Keratinocyte (primary cell): ENCODE data around the gene ASIC2. TPM values are rescaled to one million over a fixed set of nuclear protein-coding genes. Genes with fewer than 3 reads are reported as not detected.

Experiments used
- DNase-seq: peaks from one replicate; pipeline ENCODE4 v3.0.0-alpha.2; 2011; ENCODE audit warnings: low read depth, missing footprints, low spot score
- FAIRE-seq: peaks from 2 replicates; lab custom pipeline; 2011; peaks lifted over from hg19 to GRCh38; lab: Jason Lieb, UNC
- H2AFZ ChIP-seq: 2 replicates; pipeline ENCODE4 v1.6.0; 2012; ENCODE audit warnings: low read length, control low read depth, inconsistent platforms; ENCODE audit not compliant: control insufficient read depth
- H3K27ac ChIP-seq: 2 replicates; pipeline ENCODE4 v1.5.1; 2011; ENCODE audit warnings: low read length; ENCODE audit not compliant: control insufficient read depth, insufficient read depth
- H3K27me3 ChIP-seq: 3 replicates; pipeline ENCODE4 v1.6.0; 2011; ENCODE audit warnings: low read length; ENCODE audit not compliant: control insufficient read depth, insufficient read depth; ENCODE audit errors: extremely low read depth
- H3K36me3 ChIP-seq, 2 experiments: 2 replicates in 1 of 2; 3 replicates in 1 of 2; pipeline ENCODE4 v1.5.1; 2011; ENCODE audit warnings: low read length in 2 of 2, mild to moderate bottlenecking in 1 of 2; ENCODE audit not compliant: control insufficient read depth in 2 of 2, insufficient read depth in 2 of 2; ENCODE audit errors: extremely low read depth in 1 of 2
- H3K4me1 ChIP-seq: 3 replicates; pipeline ENCODE4 v1.5.1; 2011; ENCODE audit warnings: low read length; ENCODE audit not compliant: control insufficient read depth, insufficient read depth; ENCODE audit errors: extremely low read depth
- H3K4me2 ChIP-seq: 3 replicates; pipeline ENCODE4 v1.6.0; 2011; ENCODE audit warnings: low read depth, low read length; ENCODE audit not compliant: control insufficient read depth, insufficient read depth; ENCODE audit errors: extremely low read depth
- H3K4me3 ChIP-seq, 3 experiments: fragments of 200-600 bp in 1 of 3; sonication (generic) in 1 of 3; 2 replicates in 2 of 3; 3 replicates in 1 of 3; pipeline ENCODE4 v1.5.1; 2011 to 2016; ENCODE audit warnings: low read length in 3 of 3, mild to moderate bottlenecking in 3 of 3, control low read depth in 2 of 3, inconsistent platforms in 1 of 3, low read depth in 1 of 3, mixed read lengths in 1 of 3, mixed run types in 1 of 3, moderate library complexity in 1 of 3; ENCODE audit not compliant: control insufficient read depth in 2 of 3, insufficient read depth in 2 of 3; ENCODE audit errors: extremely low read depth in 1 of 3
- H3K79me2 ChIP-seq: 2 replicates; pipeline ENCODE4 v1.6.0; 2012; ENCODE audit warnings: low read length; ENCODE audit not compliant: control insufficient read depth, insufficient read depth
- H3K9ac ChIP-seq: 3 replicates; pipeline ENCODE4 v1.6.0; 2011; ENCODE audit warnings: low read length; ENCODE audit not compliant: control insufficient read depth, insufficient read depth; ENCODE audit errors: extremely low read depth
- H3K9me1 ChIP-seq: 3 replicates; pipeline ENCODE4 v1.6.0; 2011; ENCODE audit warnings: low read length; ENCODE audit not compliant: control insufficient read depth, insufficient read depth; ENCODE audit errors: extremely low read depth
- H3K9me3 ChIP-seq: 2 replicates; pipeline ENCODE4 v1.5.1; 2012; ENCODE audit warnings: low read depth, low read length; ENCODE audit not compliant: control insufficient read depth
- H4K20me1 ChIP-seq: 3 replicates; pipeline ENCODE4 v1.6.0; 2011; ENCODE audit warnings: low read length; ENCODE audit not compliant: control insufficient read depth, insufficient read depth; ENCODE audit errors: extremely low read depth
- EZH2 ChIP-seq: IDR thresholded peaks from one replicate; pipeline ENCODE4 v1.6.1; 2012; ENCODE audit warnings: inconsistent platforms, mild to moderate bottlenecking, low read length, moderate library complexity
- dilution Hi-C: fragments of 300-500 bp; cut with MboI; formaldehyde crosslinking; loops from one replicate; pipeline ENCODE4 v1.7.0; 2020; ENCODE audit warnings: low sequenced_read_pairs; ENCODE audit not compliant: extremely low pct_ligation_motif_present
- polyA plus RNA-seq, 5 experiments: library from polyadenylated mRNA; depleted of rRNA in 3 of 5; stranded (reverse) in 3 of 5; stranded (forward) in 1 of 5; unstranded in 1 of 5; fragments of >200 nt; gene quantifications; 1 replicate in 1 of 5; 2 replicates in 3 of 5; 3 replicates in 1 of 5; pipeline versions ENCODE4 v1.2.1 to v1.2.3, GENCODE V29; 2011 to 2012; ENCODE audit warnings: missing spikeins in 2 of 5, low read depth in 1 of 5, low replicate concordance in 1 of 5
- TF ChIP-seq, protein P1 (sequence below), 3 experiments: IDR thresholded peaks in 1 of 3; conservative IDR thresholded peaks in 1 of 3; optimal IDR thresholded peaks in 1 of 3; 2 replicates in 2 of 3; 3 replicates in 1 of 3; pipeline versions ENCODE3 to v1.5.1; 2011; ENCODE audit warnings: low read length in 3 of 3, mild to moderate bottlenecking in 3 of 3, moderate library complexity in 2 of 3, control low read depth in 1 of 3, inconsistent platforms in 1 of 3; ENCODE audit not compliant: insufficient read depth in 2 of 3; ENCODE audit errors: extremely low read depth in 1 of 3

ASIC2 gene
- polyA plus RNA-seq, 1 donor (not counting 4 experiments of a cell fraction or from before 2014, with no cell fraction given) = not detected

DNA sequence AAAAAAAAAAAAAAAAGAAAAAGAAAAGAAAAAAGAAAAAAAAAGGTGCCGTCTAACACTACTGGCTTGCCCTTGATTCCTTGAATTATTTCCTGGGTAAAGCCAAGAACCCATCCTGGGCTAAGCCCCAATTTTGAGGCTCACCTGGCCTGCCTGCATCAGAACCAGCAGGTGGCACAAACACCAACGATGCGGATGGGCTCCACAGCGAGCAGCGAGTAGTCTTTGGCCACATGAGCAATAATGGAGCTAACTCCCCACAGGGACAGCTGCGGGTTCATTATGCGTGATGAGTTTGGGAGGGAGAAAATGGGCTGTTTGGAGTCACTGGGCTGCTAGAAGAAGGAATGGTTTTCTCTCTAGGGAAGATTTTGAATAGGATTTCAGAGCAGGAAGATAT is 91.1 kb downstream of the ASIC2 start:
- no peak for DNase-seq
- TF ChIP-seq, protein P1, sequence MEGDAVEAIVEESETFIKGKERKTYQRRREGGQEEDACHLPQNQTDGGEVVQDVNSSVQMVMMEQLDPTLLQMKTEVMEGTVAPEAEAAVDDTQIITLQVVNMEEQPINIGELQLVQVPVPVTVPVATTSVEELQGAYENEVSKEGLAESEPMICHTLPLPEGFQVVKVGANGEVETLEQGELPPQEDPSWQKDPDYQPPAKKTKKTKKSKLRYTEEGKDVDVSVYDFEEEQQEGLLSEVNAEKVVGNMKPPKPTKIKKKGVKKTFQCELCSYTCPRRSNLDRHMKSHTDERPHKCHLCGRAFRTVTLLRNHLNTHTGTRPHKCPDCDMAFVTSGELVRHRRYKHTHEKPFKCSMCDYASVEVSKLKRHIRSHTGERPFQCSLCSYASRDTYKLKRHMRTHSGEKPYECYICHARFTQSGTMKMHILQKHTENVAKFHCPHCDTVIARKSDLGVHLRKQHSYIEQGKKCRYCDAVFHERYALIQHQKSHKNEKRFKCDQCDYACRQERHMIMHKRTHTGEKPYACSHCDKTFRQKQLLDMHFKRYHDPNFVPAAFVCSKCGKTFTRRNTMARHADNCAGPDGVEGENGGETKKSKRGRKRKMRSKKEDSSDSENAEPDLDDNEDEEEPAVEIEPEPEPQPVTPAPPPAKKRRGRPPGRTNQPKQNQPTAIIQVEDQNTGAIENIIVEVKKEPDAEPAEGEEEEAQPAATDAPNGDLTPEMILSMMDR (optimal IDR thresholded peaks at IDR 0.05 in 1 of 3, IDR thresholded peaks at IDR 0.05 in 1 of 3, conservative IDR thresholded peaks at IDR 0.05 in 1 of 3; ENCODE audit: extremely low read depth in 1 of 3, insufficient read depth in 2 of 3, low read length in 3 of 3) = peak in 1 of 3 experiments; percentile 33
- TF ChIP-seq EZH2 = no peak

DNA sequence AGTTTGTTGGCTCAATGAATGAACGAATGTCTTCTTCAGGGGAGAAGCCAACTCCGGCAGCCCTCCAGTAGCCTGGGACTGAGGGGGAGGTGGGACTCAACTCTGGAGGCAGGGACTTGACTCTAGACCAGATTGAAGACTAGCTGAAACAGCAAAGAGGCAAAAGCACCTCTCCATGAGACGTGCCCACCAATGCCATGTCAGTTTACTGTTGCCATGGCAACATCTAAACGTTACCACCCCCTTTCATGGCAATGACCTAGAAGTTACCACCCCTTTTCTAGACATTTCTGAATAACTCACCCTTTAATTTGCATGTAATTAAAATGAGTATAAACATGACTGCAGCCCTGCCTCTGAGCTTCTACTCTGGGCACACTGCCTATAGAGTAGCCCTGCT is 91.8 kb downstream of the ASIC2 start:
- no peak overlapping the region for H3K9ac ChIP-seq
- no peak for DNase-seq
- H3K79me2 ChIP-seq = no peaks in the 10 kb centered on the region
- H3K4me3 ChIP-seq = no peak overlapping the region
- no peak overlapping the region for H2AFZ ChIP-seq
- H3K27ac ChIP-seq = no peak overlapping the region
- H3K9me1 ChIP-seq = no peaks in the 10 kb centered on the region
- no peaks in the 10 kb centered on the region for H3K27me3 ChIP-seq
- peaks cover 3% of the 10 kb centered on the region for H3K4me1 ChIP-seq
- no peak for FAIRE-seq
- TF ChIP-seq, protein P1 (optimal IDR thresholded peaks at IDR 0.05 in 1 of 3, IDR thresholded peaks at IDR 0.05 in 1 of 3, conservative IDR thresholded peaks at IDR 0.05 in 1 of 3; ENCODE audit: extremely low read depth in 1 of 3, insufficient read depth in 2 of 3, low read length in 3 of 3) = no peak
- TF ChIP-seq EZH2 = no peak
- H3K36me3 ChIP-seq = no peaks in the 10 kb centered on the region
- H4K20me1 ChIP-seq = no peaks in the 10 kb centered on the region
- no peaks in the 10 kb centered on the region for H3K9me3 ChIP-seq
- no peak overlapping the region for H3K4me2 ChIP-seq
- dilution Hi-C loops = no loop called here

More for the DNA sequence above, 91.1 kb downstream of the ASIC2 start:
- Histone ChIP-seq H4K20me1 (no peaks in the 10 kb centered on the region), H3K9ac (no peak overlapping the region), H3K4me1 (peaks cover 3% of the 10 kb centered on the region), H3K27ac (no peak overlapping the region), H3K27me3 (no peaks in the 10 kb centered on the region), H2AFZ (no peak overlapping the region), H3K9me3 (no peaks in the 10 kb centered on the region), H3K4me3 (no peak overlapping the region), H3K9me1 (no peaks in the 10 kb centered on the region), H3K79me2 (no peaks in the 10 kb centered on the region), H3K36me3 (no peaks in the 10 kb centered on the region), H3K4me2 (no peak overlapping the region)
- FAIRE-seq = no peak
- dilution Hi-C loops = no loop called here
